ENCODE data around the gene CENPP. TPM values are rescaled to one million over a fixed set of nuclear protein-coding genes. Genes with fewer than 3 reads are reported as not detected.

Gene CENPP
- total RNA-seq, 1 donor from 2014 or later = 7.7 TPM

DNA sequence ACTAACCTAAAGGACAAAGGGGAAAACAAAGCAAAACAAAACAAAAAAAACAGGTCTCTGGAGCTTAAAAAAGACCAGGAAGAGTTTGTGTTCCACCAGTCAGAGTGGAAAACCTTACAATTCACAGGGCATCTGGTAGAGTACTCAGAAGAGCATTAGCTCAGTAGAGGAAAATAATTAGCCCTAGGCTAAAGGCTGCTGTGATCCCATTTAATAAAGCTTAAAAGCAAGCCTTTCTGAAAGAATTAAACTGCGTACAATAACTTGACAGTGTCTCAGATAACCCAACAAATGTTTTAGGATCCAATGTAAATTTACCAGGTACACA lies 202.7 kb downstream of the CENPP start:
- Mint-ChIP-seq H3K4me1 (ENCODE audit: low read depth) (peaks cover 14% of the 10 kb centered on the region), H3K4me3 (ENCODE audit: unreplicated experiment) (no peak overlapping the region), H3K27me3 (ENCODE audit: low read depth) (no peaks in the 10 kb centered on the region), H3K36me3 (ENCODE audit: low read depth) (peaks cover 16% of the 10 kb centered on the region), H3K27ac (ENCODE audit: unreplicated experiment) (peak overlapping the region; percentile 68), H3K9me3 (ENCODE audit: low read depth) (peaks cover 20% of the 10 kb centered on the region)
- DNase-seq (ENCODE audit: low spot score) = no peak
- TF ChIP-seq CTCF (IDR thresholded peaks at IDR 0.05) = no peak

DNA sequence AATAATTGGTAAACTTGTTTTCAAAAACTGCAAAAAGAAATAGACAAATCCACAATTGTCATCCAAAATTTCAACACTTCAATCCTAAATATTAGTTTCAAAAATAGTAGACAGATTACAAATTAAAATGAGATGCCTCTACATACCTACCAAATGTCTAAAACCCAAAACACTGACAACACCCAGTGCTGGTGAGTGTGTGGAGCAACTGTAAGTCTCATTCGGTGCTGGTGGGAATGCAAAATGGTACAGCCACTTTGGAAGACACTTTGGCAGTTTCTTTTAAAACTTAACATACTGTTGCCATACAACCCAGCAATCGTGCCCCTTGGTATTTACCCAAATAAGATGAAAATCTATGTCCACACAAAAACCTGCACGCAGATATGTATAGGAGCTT lies 203.4 kb downstream of the CENPP start:
- Mint-ChIP-seq H3K4me3 (ENCODE audit: unreplicated experiment) (no peak overlapping the region), H3K36me3 (ENCODE audit: low read depth) (peaks cover 18% of the 10 kb centered on the region), H3K4me1 (ENCODE audit: low read depth) (peaks cover 17% of the 10 kb centered on the region), H3K27me3 (ENCODE audit: low read depth) (no peaks in the 10 kb centered on the region), H3K27ac (ENCODE audit: unreplicated experiment) (no peak overlapping the region), H3K9me3 (ENCODE audit: low read depth) (peaks cover 21% of the 10 kb centered on the region)
- DNase-seq (ENCODE audit: low spot score) = no peak
- no peak for TF ChIP-seq CTCF (IDR thresholded peaks at IDR 0.05)

DNA sequence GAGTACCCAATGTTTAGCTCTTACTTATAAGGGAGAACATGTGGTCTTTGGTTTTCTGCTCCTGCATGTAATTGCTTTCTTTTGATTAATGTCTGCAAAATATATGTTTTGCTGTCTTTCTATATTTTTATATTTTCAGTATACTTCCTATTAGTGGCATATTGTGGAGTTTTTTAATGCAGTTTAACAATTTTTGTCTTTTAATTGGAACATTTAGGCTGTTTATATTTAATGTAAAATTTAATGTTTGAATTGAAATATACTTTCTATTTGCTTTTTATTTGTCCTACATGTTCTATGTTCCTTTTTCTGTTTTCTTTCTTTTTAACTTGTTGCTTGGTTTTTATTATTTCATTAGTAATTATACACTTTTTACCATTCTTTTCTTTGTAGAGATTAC lies 205.1 kb downstream of the CENPP start:
- Mint-ChIP-seq H3K4me1 (ENCODE audit: low read depth) (peaks cover 29% of the 10 kb centered on the region), H3K4me3 (ENCODE audit: unreplicated experiment) (no peak overlapping the region), H3K27me3 (ENCODE audit: low read depth) (no peaks in the 10 kb centered on the region), H3K36me3 (ENCODE audit: low read depth) (peaks cover 19% of the 10 kb centered on the region), H3K27ac (ENCODE audit: unreplicated experiment) (no peak overlapping the region), H3K9me3 (ENCODE audit: low read depth) (peaks cover 21% of the 10 kb centered on the region)
- TF ChIP-seq CTCF (IDR thresholded peaks at IDR 0.05) = no peak
- no peak for DNase-seq (ENCODE audit: low spot score)

DNA sequence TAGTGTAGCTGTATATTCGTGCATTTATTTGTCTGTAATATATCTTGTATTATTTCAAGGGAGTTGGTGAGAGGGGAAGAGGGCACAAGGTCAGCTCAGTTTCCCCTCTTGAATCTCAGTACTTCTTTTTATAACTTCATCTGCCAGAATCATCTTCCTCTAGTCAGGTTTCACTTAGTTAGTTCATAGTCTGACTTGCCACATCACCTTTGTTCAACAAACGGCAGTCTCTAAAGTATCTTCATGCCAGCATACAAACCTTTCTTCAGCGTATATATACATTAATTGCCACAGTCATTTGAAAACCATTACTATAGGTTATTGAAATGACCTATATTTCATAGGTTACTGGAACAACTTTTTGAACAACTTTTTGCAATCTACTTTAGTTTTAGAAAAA lies 208.5 kb downstream of the CENPP start:
- Mint-ChIP-seq H3K27ac (ENCODE audit: unreplicated experiment) (peak overlapping the region; percentile 72), H3K9me3 (ENCODE audit: low read depth) (peaks cover 21% of the 10 kb centered on the region), H3K36me3 (ENCODE audit: low read depth) (peaks cover 19% of the 10 kb centered on the region), H3K4me1 (ENCODE audit: low read depth) (peaks cover 27% of the 10 kb centered on the region), H3K4me3 (ENCODE audit: unreplicated experiment) (peak overlapping the region; percentile 62), H3K27me3 (ENCODE audit: low read depth) (no peaks in the 10 kb centered on the region)
- TF ChIP-seq CTCF (IDR thresholded peaks at IDR 0.05) = no peak
- no peak for DNase-seq (ENCODE audit: low spot score)

- no peak for DNase-seq (ENCODE audit: low spot score)
- Mint-ChIP-seq H3K36me3 (ENCODE audit: low read depth) (peaks cover 19% of the 10 kb centered on the region), H3K4me1 (ENCODE audit: low read depth) (peaks cover 27% of the 10 kb centered on the region), H3K27me3 (ENCODE audit: low read depth) (no peaks in the 10 kb centered on the region), H3K9me3 (ENCODE audit: low read depth) (peaks cover 21% of the 10 kb centered on the region), H3K27ac (ENCODE audit: unreplicated experiment) (peak overlapping the region; percentile 72), H3K4me3 (ENCODE audit: unreplicated experiment) (peak overlapping the region; percentile 62)
- TF ChIP-seq CTCF (IDR thresholded peaks at IDR 0.05) = no peak
These were observed 208.9 kb downstream of the CENPP start for GRCh38 chr9:92534674-92535073.
